Lung (tissue), 12 donors: ENCODE results near the gene KCTD20. TPM values are rescaled to one million over a fixed set of nuclear protein-coding genes. Genes with fewer than 3 reads are reported as not detected.

ENCODE experiments used
- ATAC-seq: fragments of 200-7000 bp; cut with Tn5 transposase; one replicate; pipeline ENCODE4 v1.9.1; 2020; ENCODE audit warnings: moderate number of reproducible peaks; ENCODE audit not compliant: insufficient read depth, low FRiP score
- DNase-seq, 3 donors: peaks; one replicate each; pipeline ENCODE4 v3.0.0-alpha.2; 2013 to 2017
- H3K27ac ChIP-seq, 2 donors: one replicate each; pipeline ENCODE4 v1.5.1; 2013; ENCODE audit warnings: mild to moderate bottlenecking in 2 of 2, moderate library complexity in 2 of 2, control low read depth in 1 of 2, inconsistent platforms in 1 of 2, low read depth in 1 of 2, low read length in 1 of 2
- H3K27me3 ChIP-seq, 3 donors: one replicate each; pipeline ENCODE4 v1.5.1; 2013; ENCODE audit warnings: low read length in 2 of 3; ENCODE audit not compliant: control insufficient read depth in 3 of 3, insufficient read depth in 3 of 3
- H3K36me3 ChIP-seq, 4 donors: one replicate each; pipeline ENCODE4 v1.5.1; 2013; ENCODE audit warnings: low read length in 4 of 4, mild to moderate bottlenecking in 1 of 4, moderate library complexity in 1 of 4; ENCODE audit not compliant: control insufficient read depth in 4 of 4, insufficient read depth in 4 of 4
- H3K4me1 ChIP-seq, 5 donors: one replicate each; pipeline ENCODE4 v1.5.1; 2013; ENCODE audit warnings: low read length in 5 of 5, mild to moderate bottlenecking in 2 of 5, moderate library complexity in 1 of 5; ENCODE audit not compliant: control insufficient read depth in 5 of 5, insufficient read depth in 5 of 5
- H3K4me3 ChIP-seq: one replicate; pipeline ENCODE4 v1.5.1; 2013; ENCODE audit warnings: mild to moderate bottlenecking, control low read depth, moderate library complexity
- H3K9ac ChIP-seq, 2 donors: one replicate each; pipeline ENCODE4 v1.5.1; 2013; ENCODE audit warnings: low read length in 2 of 2, control low read depth in 1 of 2; ENCODE audit not compliant: insufficient read depth in 1 of 2
- H3K9me3 ChIP-seq, 4 donors: one replicate each; pipeline ENCODE4 v1.5.1; 2013; ENCODE audit warnings: low read length in 3 of 4, mild to moderate bottlenecking in 1 of 4, moderate library complexity in 1 of 4; ENCODE audit not compliant: control insufficient read depth in 4 of 4, insufficient read depth in 3 of 4
- CTCF ChIP-seq: IDR thresholded peaks from 2 replicates; pipeline ENCODE4 v1.5.1; 2012; ENCODE audit warnings: mild to moderate bottlenecking; ENCODE audit errors: control extremely low read depth, extremely low read depth
- WGBS, 2 donors: extraction: QIAGEN DNeasy Blood & Tissue Kit; methylation state at CpG; one replicate each; pipeline ENCODE4 v1.1.7; 2013; 5-methylcytosine and 5-hydroxymethylcytosine counted together
- polyA plus RNA-seq, 2 donors: library from polyadenylated mRNA; stranded (reverse); fragments of 200-250 nt; gene quantifications; one replicate each; pipeline ENCODE4 v1.2.1, GENCODE V29; 2013
- total RNA-seq, 2 donors: library from RNA; depleted of rRNA in 1 of 2; stranded (reverse); fragments of >200 nt in 1 of 2; gene quantifications; one replicate each; pipeline ENCODE4 v1.2.1, GENCODE V29; 2014 to 2021
- donor health status: control.
- donor health status: control.
- donor health status: Bipolar disorder and iron deficiency.
- donor health status: healthy.
- donor health status: DM: yes; HTN: yes; CAD: no.

The KCTD20 gene
- total and polyA plus RNA-seq, 4 donors = 11.5 to 56.7 (median 36.0) TPM

GRCh38 chr6:36493859-36494258 is 51.1 kb downstream of the KCTD20 start:
- DNase-seq = peak in 2 of 3 donors; percentile 13 to 24
- no peak for TF ChIP-seq CTCF
- Histone ChIP-seq H3K9ac (no peak overlapping the region), H3K27ac (no peak overlapping the region), H3K4me1 (peaks cover 0 to 5% (median 0%) of the 10 kb centered on the region in 5 donors), H3K27me3 (no peaks in the 10 kb centered on the region), H3K36me3 (peaks cover 12 to 32% (median 28%) of the 10 kb centered on the region in 4 donors), H3K4me3 (no peak overlapping the region), H3K9me3 (no peaks in the 10 kb centered on the region)
- ATAC-seq = no peak
- WGBS, 2 donors = 27 to 55% methylated on average over 2 of the region's 2 CpGs

GRCh38 chr6:36495086-36495485 is 52.3 kb downstream of the KCTD20 start:
- DNase-seq (no peak), ATAC-seq (no peak)
- no peak overlapping the region for H3K4me3 ChIP-seq
- H3K36me3 ChIP-seq = peaks cover 13 to 44% (median 30%) of the 10 kb centered on the region in 4 donors
- WGBS, 2 donors = 92 to 96% methylated on average over 5 of the region's 5 CpGs
- H3K4me1 ChIP-seq = no peaks in the 10 kb centered on the region
- no peaks in the 10 kb centered on the region for H3K27me3 ChIP-seq
- no peak overlapping the region for H3K9ac ChIP-seq
- H3K27ac ChIP-seq = no peak overlapping the region
- H3K9me3 ChIP-seq = no peaks in the 10 kb centered on the region
- TF ChIP-seq CTCF = no peak

GRCh38 chr6:36499918-36500317 is 57.1 kb downstream of the KCTD20 start:
- ATAC-seq = no peak
- Histone ChIP-seq H3K27ac (no peak overlapping the region), H3K9ac (no peak overlapping the region), H3K9me3 (no peaks in the 10 kb centered on the region), H3K4me3 (no peak overlapping the region), H3K27me3 (no peaks in the 10 kb centered on the region), H3K36me3 (peaks cover 9 to 40% (median 27%) of the 10 kb centered on the region in 4 donors), H3K4me1 (no peaks in the 10 kb centered on the region)
- DNase-seq = no peak
- no peak for TF ChIP-seq CTCF
- WGBS, 2 donors = 73 to 90% methylated on average over 4 of the region's 4 CpGs

GRCh38 chr6:36501686-36502085 is 58.9 kb downstream of the KCTD20 start:
- WGBS, 2 donors = 82 to 87% methylated on average over 6 of the region's 6 CpGs
- Histone ChIP-seq H3K27ac (no peak overlapping the region), H3K4me1 (no peaks in the 10 kb centered on the region), H3K36me3 (peaks cover 7 to 31% (median 22%) of the 10 kb centered on the region in 4 donors), H3K4me3 (no peak overlapping the region), H3K9me3 (no peaks in the 10 kb centered on the region), H3K27me3 (no peaks in the 10 kb centered on the region), H3K9ac (no peak overlapping the region)
- DNase-seq = no peak
- no peak for TF ChIP-seq CTCF
- ATAC-seq = no peak
